ENCODE measurements around the gene HPDL.

DNA sequence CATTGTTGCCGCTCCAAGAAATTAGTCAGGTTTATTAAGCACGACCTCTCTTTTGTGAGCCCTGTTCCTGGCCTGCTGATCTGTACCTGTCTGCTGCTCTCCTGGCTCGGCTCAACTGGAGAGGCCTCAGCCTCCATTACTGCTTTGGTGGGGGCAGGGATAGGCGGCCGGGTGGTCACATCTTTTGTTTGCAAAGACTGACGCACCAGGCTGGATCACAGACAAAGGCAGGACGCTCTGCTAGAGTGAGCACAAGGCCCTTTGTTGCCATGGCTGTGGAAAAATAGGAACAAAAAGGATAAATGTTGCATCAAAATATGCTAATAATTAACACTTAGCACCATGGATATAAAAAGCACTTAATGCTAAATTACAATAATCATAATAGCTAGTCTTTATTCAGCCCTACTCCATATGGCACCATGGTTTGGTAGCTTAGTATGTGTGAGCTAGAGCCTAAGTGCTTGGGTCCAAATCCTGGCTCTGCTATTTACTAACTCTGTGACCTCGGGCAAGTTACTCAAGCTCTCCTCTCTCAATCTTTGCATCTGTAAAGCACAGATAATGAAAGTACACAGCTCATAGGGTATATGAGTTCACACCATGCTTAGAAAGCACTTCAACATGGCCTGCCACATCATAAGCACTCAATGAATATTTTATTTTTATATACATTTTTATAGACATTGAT, 28.9 kb upstream of the HPDL start:
- no peak for TF ChIP-seq CTCF (IDR thresholded peaks at IDR 0.05; ENCODE audit: low read depth, low read length, poor library complexity, severe bottlenecking)
- no peak for TF ChIP-seq EZH2phosphoT487 (IDR thresholded peaks at IDR 0.05; ENCODE audit: borderline replicate concordance, low read length)

All from DOHH2 (cell line).